ENCODE data around the gene TEN1.

The TEN1 gene

GRCh38 chr17:75979705-75980187, 706 bp downstream of the TEN1 start:
- Histone ChIP-seq H3K4me3 (ENCODE audit: low read depth, low read length) (peak overlapping the region; percentile 90), H3K4me1 (ENCODE audit: control insufficient read depth, insufficient read depth, low read length) (peaks cover 42% of the 10 kb centered on the region), H3K9me3 (ENCODE audit: control insufficient read depth, insufficient read depth, low read depth, low read length) (no peaks in the 10 kb centered on the region), H3K27me3 (ENCODE audit: control insufficient read depth, insufficient read depth, low read length) (no peaks in the 10 kb centered on the region), H3K27ac (ENCODE audit: low read depth, low read length) (peak overlapping the region; percentile 76), H3K9ac (ENCODE audit: low read length) (peak overlapping the region; percentile 84), H3K36me3 (ENCODE audit: control insufficient read depth, insufficient read depth, low read length) (peaks cover 13% of the 10 kb centered on the region)

- peak overlapping the region; percentile 90 for H3K4me3 ChIP-seq (ENCODE audit: low read depth, low read length)
- no peaks in the 10 kb centered on the region for H3K9me3 ChIP-seq (ENCODE audit: control insufficient read depth, insufficient read depth, low read depth, low read length)
- H3K4me1 ChIP-seq (ENCODE audit: control insufficient read depth, insufficient read depth, low read length): peaks cover 45% of the 10 kb centered on the region
- peaks cover 11% of the 10 kb centered on the region for H3K36me3 ChIP-seq (ENCODE audit: control insufficient read depth, insufficient read depth, low read length)
- peak overlapping the region; percentile 84 for H3K9ac ChIP-seq (ENCODE audit: low read length)
- H3K27me3 ChIP-seq (ENCODE audit: control insufficient read depth, insufficient read depth, low read length): no peaks in the 10 kb centered on the region
- peak overlapping the region; percentile 76 for H3K27ac ChIP-seq (ENCODE audit: low read depth, low read length)
Measured at GRCh38 chr17:75980188-75981018, 1.4 kb downstream of the TEN1 start.

DNA sequence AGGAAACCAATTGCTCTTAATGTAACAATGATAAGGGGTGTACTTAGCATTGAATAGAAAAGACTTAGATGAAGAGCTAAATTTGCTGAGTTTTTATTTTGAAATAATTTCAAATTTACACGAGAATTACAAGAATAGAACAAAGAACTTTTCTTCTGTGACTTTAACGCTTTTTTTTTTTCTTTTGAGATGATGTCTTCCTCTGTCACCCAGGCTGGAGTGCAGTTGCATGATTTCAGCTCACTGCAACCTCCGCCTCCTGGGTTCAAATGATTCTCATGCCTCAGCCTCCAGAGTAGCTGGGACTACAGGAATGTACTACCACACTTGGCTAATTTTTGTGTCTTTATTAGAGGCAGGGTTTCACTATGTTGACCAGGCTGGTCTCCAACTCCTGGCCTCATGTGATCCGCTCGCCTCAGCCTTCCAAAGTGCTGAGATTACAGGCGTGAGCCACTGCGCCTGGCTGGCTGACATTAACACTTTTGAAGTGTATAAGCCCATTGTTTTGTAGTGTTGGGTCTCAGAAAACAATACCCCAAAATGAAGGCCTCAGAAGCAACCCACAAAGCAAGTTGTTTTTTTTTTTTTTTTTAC, 2.1 kb downstream of the TEN1 start:
- Histone ChIP-seq H3K9ac (ENCODE audit: low read length) (no peak overlapping the region), H3K27ac (ENCODE audit: low read depth, low read length) (no peak overlapping the region)

GRCh38 chr17:75983501-75984181, 4.6 kb downstream of the TEN1 start:
- Histone ChIP-seq H3K9ac (ENCODE audit: low read length) (peak overlapping the region; percentile 47), H3K27me3 (ENCODE audit: control insufficient read depth, insufficient read depth, low read length) (no peaks in the 10 kb centered on the region), H3K4me3 (ENCODE audit: low read depth, low read length) (peak overlapping the region; percentile 40), H3K4me1 (ENCODE audit: control insufficient read depth, insufficient read depth, low read length) (peaks cover 39% of the 10 kb centered on the region), H3K27ac (ENCODE audit: low read depth, low read length) (peak overlapping the region; percentile 54; the same call in 1 of the 2 replicates), H3K9me3 (ENCODE audit: control insufficient read depth, insufficient read depth, low read depth, low read length) (no peaks in the 10 kb centered on the region), H3K36me3 (ENCODE audit: control insufficient read depth, insufficient read depth, low read length) (peaks cover 5% of the 10 kb centered on the region)

More for the DNA sequence above, 2.1 kb downstream of the TEN1 start:
- H3K4me1 ChIP-seq (ENCODE audit: control insufficient read depth, insufficient read depth, low read length): peaks cover 42% of the 10 kb centered on the region
- no peaks in the 10 kb centered on the region for H3K9me3 ChIP-seq (ENCODE audit: control insufficient read depth, insufficient read depth, low read depth, low read length)
- no peak overlapping the region for H3K4me3 ChIP-seq (ENCODE audit: low read depth, low read length)
- H3K27me3 ChIP-seq (ENCODE audit: control insufficient read depth, insufficient read depth, low read length): no peaks in the 10 kb centered on the region
- peaks cover 7% of the 10 kb centered on the region for H3K36me3 ChIP-seq (ENCODE audit: control insufficient read depth, insufficient read depth, low read length)

- Histone ChIP-seq H3K9ac (ENCODE audit: low read length) (no peak overlapping the region), H3K27me3 (ENCODE audit: control insufficient read depth, insufficient read depth, low read length) (no peaks in the 10 kb centered on the region), H3K4me3 (ENCODE audit: low read depth, low read length) (no peak overlapping the region), H3K9me3 (ENCODE audit: control insufficient read depth, insufficient read depth, low read depth, low read length) (no peaks in the 10 kb centered on the region), H3K4me1 (ENCODE audit: control insufficient read depth, insufficient read depth, low read length) (peaks cover 31% of the 10 kb centered on the region), H3K36me3 (ENCODE audit: control insufficient read depth, insufficient read depth, low read length) (peaks cover 5% of the 10 kb centered on the region), H3K27ac (ENCODE audit: low read depth, low read length) (no peak overlapping the region)
Measured at GRCh38 chr17:75985986-75986385, 6.9 kb downstream of the TEN1 start.

DNA sequence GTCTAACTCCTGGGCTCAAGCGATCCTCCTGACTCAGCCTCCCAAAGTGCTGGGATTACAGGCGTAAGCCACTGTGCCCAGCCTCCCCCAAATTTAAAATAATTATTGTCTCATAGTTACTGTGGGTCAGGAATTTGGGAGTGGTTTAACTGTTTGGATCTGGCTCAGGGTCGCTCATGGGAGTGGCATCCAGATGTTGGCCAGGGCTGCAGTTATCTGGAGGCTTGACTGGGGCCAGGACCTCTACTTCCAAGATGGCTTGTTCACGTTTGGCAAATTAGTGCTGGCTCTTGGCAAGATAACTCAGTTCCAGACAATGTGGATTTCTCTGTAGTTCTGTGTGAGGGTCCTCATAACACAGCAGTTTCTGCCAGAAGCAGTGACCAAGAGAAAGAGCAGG, 8.0 kb downstream of the TEN1 start:
- Histone ChIP-seq H3K9ac (ENCODE audit: low read length) (no peak overlapping the region), H3K4me3 (ENCODE audit: low read depth, low read length) (no peak overlapping the region), H3K36me3 (ENCODE audit: control insufficient read depth, insufficient read depth, low read length) (peaks cover 15% of the 10 kb centered on the region), H3K9me3 (ENCODE audit: control insufficient read depth, insufficient read depth, low read depth, low read length) (no peaks in the 10 kb centered on the region), H3K27ac (ENCODE audit: low read depth, low read length) (no peak overlapping the region), H3K4me1 (ENCODE audit: control insufficient read depth, insufficient read depth, low read length) (peaks cover 23% of the 10 kb centered on the region), H3K27me3 (ENCODE audit: control insufficient read depth, insufficient read depth, low read length) (no peaks in the 10 kb centered on the region)

DNA sequence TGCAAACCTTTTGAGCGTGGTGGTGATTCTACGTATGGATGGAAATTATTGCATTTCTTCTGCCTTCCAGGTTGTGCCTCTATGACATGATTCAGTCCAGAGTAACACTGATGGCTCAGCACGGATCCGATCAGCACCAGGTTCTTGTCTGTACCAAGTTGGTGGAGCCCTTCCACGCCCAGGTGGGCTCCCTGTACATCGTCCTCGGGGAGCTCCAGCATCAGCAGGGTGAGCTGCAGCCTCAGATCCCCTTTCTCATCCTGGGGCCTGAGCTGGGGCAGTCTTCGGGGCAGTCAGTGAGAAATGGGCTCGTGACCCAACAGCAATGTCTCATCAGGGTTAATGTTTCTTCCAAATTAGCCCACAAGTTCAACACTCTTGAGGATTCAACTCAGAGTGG, 12.4 kb downstream of the TEN1 start:
- H3K9ac ChIP-seq (ENCODE audit: low read length): no peak overlapping the region
- H3K4me3 ChIP-seq (ENCODE audit: low read depth, low read length): no peak overlapping the region
- H3K27ac ChIP-seq (ENCODE audit: low read depth, low read length): no peak overlapping the region
- peaks cover 23% of the 10 kb centered on the region for H3K36me3 ChIP-seq (ENCODE audit: control insufficient read depth, insufficient read depth, low read length)
- H3K27me3 ChIP-seq (ENCODE audit: control insufficient read depth, insufficient read depth, low read length): no peaks in the 10 kb centered on the region
- H3K4me1 ChIP-seq (ENCODE audit: control insufficient read depth, insufficient read depth, low read length): no peaks in the 10 kb centered on the region
- no peaks in the 10 kb centered on the region for H3K9me3 ChIP-seq (ENCODE audit: control insufficient read depth, insufficient read depth, low read depth, low read length)

DNA sequence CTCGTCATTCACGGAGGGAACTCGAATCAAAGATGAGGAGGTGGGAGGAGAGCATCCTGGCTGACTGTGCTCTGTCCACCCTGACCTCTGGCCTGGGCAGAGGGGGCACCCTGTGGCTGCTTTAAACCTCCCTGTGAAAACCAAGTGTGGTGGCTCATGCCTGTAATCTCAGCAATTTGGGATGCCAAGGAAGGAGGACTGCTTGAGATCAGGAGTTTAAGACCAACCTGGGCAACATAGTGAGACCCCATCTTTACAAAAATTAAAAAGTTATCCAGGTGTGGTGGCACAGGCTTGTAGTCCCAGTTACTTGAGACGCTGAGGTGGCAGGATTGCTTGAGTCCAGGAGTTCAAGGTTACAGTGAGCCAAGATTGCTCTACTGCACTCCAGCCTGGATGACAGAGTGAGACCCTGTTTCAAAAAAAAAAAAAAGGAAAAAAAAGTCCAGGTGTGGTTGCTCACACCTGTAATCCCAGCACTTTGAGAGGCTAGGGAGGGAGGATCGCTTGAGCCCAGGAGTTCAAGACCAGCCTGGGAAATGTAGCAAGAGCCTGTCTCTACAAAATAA, 15.8 kb downstream of the TEN1 start:
- no peak overlapping the region for H3K4me3 ChIP-seq (ENCODE audit: low read depth, low read length)
- no peaks in the 10 kb centered on the region for H3K27me3 ChIP-seq (ENCODE audit: control insufficient read depth, insufficient read depth, low read length)
- H3K9ac ChIP-seq (ENCODE audit: low read length): no peak overlapping the region
- H3K27ac ChIP-seq (ENCODE audit: low read depth, low read length): no peak overlapping the region
- peaks cover 19% of the 10 kb centered on the region for H3K36me3 ChIP-seq (ENCODE audit: control insufficient read depth, insufficient read depth, low read length)
- H3K9me3 ChIP-seq (ENCODE audit: control insufficient read depth, insufficient read depth, low read depth, low read length): no peaks in the 10 kb centered on the region
- H3K4me1 ChIP-seq (ENCODE audit: control insufficient read depth, insufficient read depth, low read length): peaks cover 3% of the 10 kb centered on the region; the same call in 1 of the 2 replicates

DNA sequence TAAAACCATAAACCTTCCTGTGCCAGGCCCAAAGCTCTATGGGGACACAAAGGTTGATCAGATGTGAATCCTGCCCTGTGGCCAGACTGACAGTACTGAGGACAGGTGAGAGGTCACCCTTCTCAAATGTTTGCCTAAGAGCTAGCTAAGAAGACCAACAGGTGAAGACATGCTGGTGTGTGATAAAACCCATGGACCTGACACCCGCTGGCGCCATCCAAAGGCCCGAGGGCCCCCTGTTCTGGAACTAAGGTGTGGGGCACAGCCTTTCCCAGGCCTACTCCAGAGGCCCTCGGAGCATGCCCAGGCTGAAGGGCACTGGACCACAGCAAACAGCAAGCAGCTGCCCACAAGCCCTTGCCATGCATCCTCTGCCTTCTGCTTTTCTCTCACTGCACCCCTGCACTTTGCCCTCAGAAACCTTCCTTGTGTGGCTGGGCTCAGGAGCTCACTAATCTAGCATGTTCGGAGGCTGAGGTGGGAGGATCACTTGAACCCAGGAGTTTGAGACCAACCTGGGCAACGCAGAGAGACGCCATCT, 16.4 kb downstream of the TEN1 start:
- H3K36me3 ChIP-seq (ENCODE audit: control insufficient read depth, insufficient read depth, low read length): peaks cover 21% of the 10 kb centered on the region
- no peak overlapping the region for H3K9ac ChIP-seq (ENCODE audit: low read length)
- no peak overlapping the region for H3K4me3 ChIP-seq (ENCODE audit: low read depth, low read length)
- no peaks in the 10 kb centered on the region for H3K27me3 ChIP-seq (ENCODE audit: control insufficient read depth, insufficient read depth, low read length)
- H3K4me1 ChIP-seq (ENCODE audit: control insufficient read depth, insufficient read depth, low read length): peaks cover 3% of the 10 kb centered on the region; the same call in 1 of the 2 replicates
- H3K27ac ChIP-seq (ENCODE audit: low read depth, low read length): no peak overlapping the region
- H3K9me3 ChIP-seq (ENCODE audit: control insufficient read depth, insufficient read depth, low read depth, low read length): no peaks in the 10 kb centered on the region

DNA sequence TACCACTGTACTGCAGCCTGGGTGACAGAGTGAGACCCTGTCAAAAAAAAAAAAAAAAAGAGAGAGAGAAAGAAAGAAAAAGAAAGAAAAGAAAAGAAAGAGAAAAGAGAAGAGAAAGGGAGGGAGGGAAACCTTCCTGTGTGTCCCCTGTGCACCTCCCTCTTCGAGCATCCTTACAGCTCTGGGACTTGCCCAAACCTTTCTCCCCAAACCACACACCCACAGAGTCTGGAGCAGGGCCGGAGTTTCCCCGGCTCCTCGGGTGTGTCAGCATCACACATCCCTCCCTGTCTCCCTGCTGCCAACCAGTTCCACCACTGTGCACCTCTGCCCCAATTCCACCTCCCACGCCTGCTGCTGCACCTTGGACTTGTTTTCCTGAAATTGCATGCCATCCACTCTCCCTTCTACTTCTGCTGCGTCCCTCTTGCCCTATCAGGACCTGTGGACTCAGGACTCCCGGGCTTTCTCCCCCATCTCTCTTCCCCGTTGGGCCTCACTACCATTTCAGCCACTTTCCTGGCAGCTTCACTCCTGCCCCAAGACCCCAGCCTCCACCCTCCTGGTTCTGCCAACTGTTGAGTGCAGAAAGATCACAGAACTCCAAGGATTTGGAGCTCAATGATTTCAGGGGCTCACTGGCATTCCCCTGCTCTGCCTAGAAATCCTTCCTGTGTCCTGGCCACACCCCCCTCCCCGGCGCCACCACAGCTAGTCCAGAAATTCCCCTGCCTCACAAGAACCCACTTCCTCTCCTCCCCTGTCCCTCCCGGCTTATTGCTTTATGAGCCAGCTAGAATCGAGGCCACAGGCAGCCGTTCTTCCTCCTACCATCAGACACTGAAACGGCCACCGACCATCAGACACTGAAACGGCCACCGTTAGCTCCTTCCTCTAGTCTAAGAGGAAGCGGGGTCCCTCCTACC, 17.9 kb downstream of the TEN1 start:
- no peak overlapping the region for H3K4me3 ChIP-seq (ENCODE audit: low read depth, low read length)

More for the DNA sequence above, 17.9 kb downstream of the TEN1 start:
- H3K9ac ChIP-seq (ENCODE audit: low read length): peak overlapping the region; percentile 9
- H3K9me3 ChIP-seq (ENCODE audit: control insufficient read depth, insufficient read depth, low read depth, low read length): no peaks in the 10 kb centered on the region
- H3K36me3 ChIP-seq (ENCODE audit: control insufficient read depth, insufficient read depth, low read length): peaks cover 15% of the 10 kb centered on the region
- no peak overlapping the region for H3K27ac ChIP-seq (ENCODE audit: low read depth, low read length)
- H3K27me3 ChIP-seq (ENCODE audit: control insufficient read depth, insufficient read depth, low read length): no peaks in the 10 kb centered on the region
- H3K4me1 ChIP-seq (ENCODE audit: control insufficient read depth, insufficient read depth, low read length): peaks cover 3% of the 10 kb centered on the region; the same call in 1 of the 2 replicates

Data from HUES6 (cell line).